NB4 (cell line): ENCODE measurements around the gene NEMP1.

Source experiments
- DNase-seq: peaks from one replicate; pipeline ENCODE4 v3.0.0; 2010; ENCODE audit warnings: low read depth
- H3K4me3 ChIP-seq: one replicate; pipeline ENCODE4 v1.5.1; 2011; ENCODE audit warnings: mild to moderate bottlenecking, low read depth, low read length, moderate library complexity
- CTCF ChIP-seq: IDR thresholded peaks from one replicate; pipeline ENCODE4 v1.5.1; 2012; ENCODE audit warnings: low read depth, low read length
- MAX ChIP-seq: IDR thresholded peaks from 2 replicates; pipeline ENCODE4 v1.6.1; 2011; ENCODE audit warnings: low read depth, low read length
- MYC ChIP-seq: IDR thresholded peaks from 2 replicates; pipeline ENCODE4 v1.6.1; 2011; ENCODE audit warnings: low read depth, low read length
- POLR2A ChIP-seq: IDR thresholded peaks from 2 replicates; pipeline ENCODE4 v1.6.1; 2011; ENCODE audit warnings: mild to moderate bottlenecking; ENCODE audit not compliant: insufficient read length; ENCODE audit errors: extremely low read depth

The NEMP1 gene

GRCh38 chr12:57051011-57051410 lies 27.6 kb downstream of the NEMP1 start:
- H3K4me3 ChIP-seq = no peak overlapping the region
- no peak for DNase-seq
- TF ChIP-seq MAX (no peak), CTCF (no peak), POLR2A (no peak), MYC (no peak)

- peak; percentile 32 for DNase-seq
- H3K4me3 ChIP-seq = no peak within 1 kb of the TSS
- TF ChIP-seq MYC = no peak
- TF ChIP-seq CTCF = no peak
- TF ChIP-seq POLR2A = no peak
- TF ChIP-seq MAX = no peak
Measured at GRCh38 chr12:57049890-57050289, 28.7 kb downstream of the NEMP1 start, which contains the start of gene MYO1A. MYO1A (minus strand) TSS chr12:57050129; CDS start chr12:57048323, 1,806 bp downstream.

GRCh38 chr12:57049119-57049446 lies 29.5 kb downstream of the NEMP1 start:
- TF ChIP-seq POLR2A (no peak), CTCF (no peak), MAX (no peak), MYC (no peak)
- DNase-seq = no peak
- no peak overlapping the region for H3K4me3 ChIP-seq

GRCh38 chr12:57048423-57049118 lies 30.0 kb downstream of the NEMP1 start:
- TF ChIP-seq MYC (no peak), MAX (no peak), POLR2A (no peak), CTCF (no peak)
- H3K4me3 ChIP-seq = peak overlapping the region; percentile 35
- DNase-seq = peak; percentile 88

- no peak for TF ChIP-seq MAX
- no peak for TF ChIP-seq POLR2A
- TF ChIP-seq CTCF = no peak
- peak overlapping the region; percentile 35 for H3K4me3 ChIP-seq
- DNase-seq = no peak
Measured at GRCh38 chr12:57047981-57048380, 30.6 kb downstream of the NEMP1 start.
